Activated gamma-delta T cell (primary cell): ENCODE results near the gene MKX.
A peak's percentile ranks its signal among the peaks of the same experiment; 100 is the strongest.

Source experiments
- DNase-seq: peaks from one replicate; lab custom pipeline; 2025; lab: John Stamatoyannopoulos, UW
- total RNA-seq, 2 donors: gene quantifications; one replicate each; lab custom pipeline; 2026; lab: John Stamatoyannopoulos, UW

The MKX gene, protein sequence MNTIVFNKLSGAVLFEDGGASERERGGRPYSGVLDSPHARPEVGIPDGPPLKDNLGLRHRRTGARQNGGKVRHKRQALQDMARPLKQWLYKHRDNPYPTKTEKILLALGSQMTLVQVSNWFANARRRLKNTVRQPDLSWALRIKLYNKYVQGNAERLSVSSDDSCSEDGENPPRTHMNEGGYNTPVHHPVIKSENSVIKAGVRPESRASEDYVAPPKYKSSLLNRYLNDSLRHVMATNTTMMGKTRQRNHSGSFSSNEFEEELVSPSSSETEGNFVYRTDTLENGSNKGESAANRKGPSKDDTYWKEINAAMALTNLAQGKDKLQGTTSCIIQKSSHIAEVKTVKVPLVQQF
- total RNA-seq: 0 to 0.13 reads per million in 2 donors

DNA sequence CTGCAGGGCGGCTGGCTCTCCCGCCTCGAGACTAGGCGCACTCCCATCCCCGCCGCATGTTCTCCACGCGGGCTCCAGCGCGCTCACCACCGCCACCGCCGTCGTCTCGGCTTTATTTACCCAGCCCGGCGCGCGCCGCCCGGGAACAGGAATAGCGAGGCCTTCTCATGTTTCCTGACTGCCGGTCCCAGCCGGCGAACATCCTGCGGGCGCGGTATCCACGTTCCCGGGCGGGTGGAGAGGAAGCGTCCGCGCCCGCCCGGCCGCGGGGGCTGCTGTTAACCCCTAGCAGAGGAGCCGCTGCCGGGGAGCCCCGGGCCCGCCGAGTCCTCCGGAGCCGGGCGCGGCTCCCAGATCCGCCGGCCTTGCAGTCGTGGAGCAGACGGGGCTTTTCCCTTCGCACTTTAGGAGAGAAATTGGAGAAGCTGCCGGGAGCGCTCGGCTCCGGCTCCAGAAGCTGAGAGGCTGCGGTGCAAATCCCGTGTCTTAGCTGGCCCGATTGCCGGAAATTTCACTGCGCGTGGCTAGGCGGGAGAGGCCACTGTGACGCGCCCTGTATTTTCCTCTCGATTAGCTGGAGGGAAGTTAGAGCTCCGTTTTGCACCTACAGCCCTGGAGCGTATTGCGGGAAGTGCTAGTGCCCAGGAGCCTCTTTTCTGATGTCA lies at the start of gene MKX:
Gene MKX (minus strand): TSS at position 88 of the 665 bp plus-strand sequence. CDS start 2,404 bp downstream, outside the sequence.
- peak; percentile 19 for DNase-seq

GRCh38 chr10:27794157-27794556 lies 48.5 kb upstream of the MKX start:
- DNase-seq: no peak

DNA sequence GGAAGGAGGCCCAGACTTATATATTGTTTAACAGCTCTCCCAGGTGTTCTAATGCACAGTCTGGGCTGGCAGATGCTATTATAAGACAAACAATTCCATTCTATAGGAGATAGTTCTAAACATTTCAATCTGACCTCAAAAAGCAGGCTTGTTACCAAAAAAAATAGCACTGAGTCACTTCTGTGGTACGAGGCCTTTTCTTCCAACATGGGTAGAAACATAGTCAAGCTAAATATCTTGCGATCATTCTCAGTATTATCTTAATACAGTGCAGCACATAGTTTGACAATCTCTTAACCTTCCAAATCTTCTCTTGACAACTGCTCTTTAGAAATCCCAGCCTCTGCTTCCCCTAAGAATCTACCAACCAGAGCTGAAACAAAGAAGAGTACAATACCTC lies 46.6 kb upstream of the MKX start:
- no peak for DNase-seq

- no peak for DNase-seq
Measured at GRCh38 chr10:27784272-27784671, 38.7 kb upstream of the MKX start.

GRCh38 chr10:27783660-27784059 lies 38.0 kb upstream of the MKX start:
- no peak for DNase-seq

- DNase-seq: no peak
Measured at GRCh38 chr10:27779462-27780015, 33.9 kb upstream of the MKX start.

DNA sequence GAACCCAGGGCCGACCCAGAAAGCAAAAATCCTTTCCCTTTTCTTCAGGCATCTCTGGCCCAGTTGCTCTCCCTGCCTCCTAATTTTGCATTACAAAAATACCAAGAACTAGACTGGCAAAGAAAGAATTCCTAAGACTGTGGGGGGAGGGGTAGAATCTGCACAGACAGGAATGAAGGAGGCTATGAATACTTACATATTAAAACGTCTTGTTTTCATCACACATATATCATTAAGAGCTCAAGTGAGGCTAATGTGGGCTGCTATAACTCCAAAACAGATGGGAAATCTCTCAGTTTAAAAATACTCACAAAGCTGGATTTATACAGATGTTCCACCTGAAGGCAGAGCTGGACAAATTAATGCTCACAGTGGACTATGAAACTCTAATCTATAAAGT lies 29.2 kb upstream of the MKX start:
- DNase-seq: no peak

GRCh38 chr10:27771231-27771630 lies 25.6 kb upstream of the MKX start:
- DNase-seq: no peak

DNA sequence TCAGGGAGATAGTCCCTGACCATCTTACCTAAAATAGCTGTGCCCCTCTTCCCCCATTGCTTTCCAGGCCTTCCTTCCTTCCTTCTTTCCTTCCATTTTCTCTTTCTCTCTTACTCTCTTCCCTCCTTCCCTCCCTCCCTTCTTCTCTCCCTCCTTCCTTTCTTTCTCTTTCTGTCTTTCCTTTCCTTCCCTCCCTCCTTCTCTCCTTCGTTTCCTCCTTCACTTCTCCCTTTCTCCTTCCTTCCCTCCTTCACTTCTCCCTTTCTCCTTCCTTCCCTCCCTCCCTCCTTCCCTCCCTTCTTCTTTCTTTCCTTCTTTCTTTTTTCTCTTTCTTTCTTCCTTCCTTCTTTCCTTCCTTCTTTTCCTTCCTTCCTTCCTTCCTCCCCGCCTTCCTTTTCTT lies 24.6 kb upstream of the MKX start:
- DNase-seq: no peak

GRCh38 chr10:27760867-27761266 lies 15.2 kb upstream of the MKX start:
- no peak for DNase-seq

DNA sequence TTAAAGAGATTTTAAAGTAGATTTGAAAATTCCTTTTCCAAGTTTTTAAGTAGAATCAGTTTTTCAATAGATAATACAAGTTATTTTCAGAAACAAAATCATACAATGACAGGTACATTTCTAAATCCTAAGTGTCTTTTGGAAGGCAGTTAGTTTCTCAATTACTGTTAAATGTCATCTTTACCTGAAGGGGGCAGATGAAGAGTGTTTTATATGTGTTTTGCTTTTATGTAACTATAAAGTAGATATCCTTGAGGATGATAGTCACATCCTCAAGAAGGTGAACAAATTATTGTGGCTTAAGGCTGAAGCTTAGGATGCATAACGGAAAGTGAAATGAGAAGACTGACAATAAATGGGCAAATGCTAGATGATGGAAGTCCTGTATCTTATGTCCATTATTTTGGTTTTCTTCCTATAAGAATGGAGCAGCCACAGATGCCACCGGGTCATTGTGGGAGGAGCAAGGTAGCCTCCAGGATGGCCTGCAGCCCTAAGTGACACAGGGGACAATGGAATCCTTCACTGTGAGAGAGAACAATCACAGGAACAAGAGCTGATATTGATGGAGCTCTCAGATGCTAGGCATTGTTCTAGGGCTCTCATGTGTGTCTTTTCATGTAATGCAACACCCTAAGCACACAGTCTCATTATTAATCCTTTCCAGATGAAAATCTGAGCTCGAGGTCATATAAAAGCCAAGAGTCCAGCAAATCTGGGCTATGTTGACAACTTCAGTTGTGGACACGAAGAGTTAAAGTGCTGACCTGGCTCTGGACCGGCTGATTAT lies 14.1 kb upstream of the MKX start:
- no peak for DNase-seq

DNA sequence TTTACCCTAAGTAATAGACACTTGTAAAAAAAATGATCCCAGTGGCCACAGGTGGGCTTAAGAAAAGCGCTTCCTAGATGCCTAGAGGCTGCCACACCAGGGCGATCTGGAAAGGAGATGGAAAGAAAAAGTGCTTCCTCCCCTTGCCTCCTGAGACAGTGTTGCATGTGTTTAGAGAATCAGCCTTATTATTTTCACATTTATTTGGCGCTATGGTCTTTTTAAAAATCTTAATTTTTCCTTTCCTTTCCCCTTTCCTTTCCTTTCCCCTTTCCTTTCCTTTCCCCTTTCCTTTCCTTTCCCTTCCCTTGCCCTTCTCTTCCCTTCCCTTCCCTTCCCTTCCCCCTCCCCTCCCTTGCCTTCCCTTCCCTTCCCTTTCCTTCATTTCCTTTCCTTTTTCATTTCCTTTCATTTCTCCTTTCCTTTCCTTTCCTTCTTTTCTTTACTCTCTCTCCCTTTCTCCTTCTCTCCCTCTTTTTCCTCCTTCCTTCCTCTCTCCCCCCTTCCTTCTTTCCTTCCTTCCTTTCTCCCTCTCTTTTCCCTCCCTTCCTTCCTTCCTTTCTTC lies 7.1 kb upstream of the MKX start:
- DNase-seq: no peak

- DNase-seq: no peak
Measured at GRCh38 chr10:27748601-27749000, 3.0 kb upstream of the MKX start.

GRCh38 chr10:27747096-27747451 lies 1.5 kb upstream of the MKX start:
- no peak for DNase-seq

GRCh38 chr10:27746397-27747095 lies 927 bp upstream of the MKX start:
- no peak for DNase-seq

- no peak for DNase-seq
Measured at GRCh38 chr10:27744802-27745731, 552 bp downstream of the MKX start.

- DNase-seq: no peak
Measured at GRCh38 chr10:27743877-27744801, 1.5 kb downstream of the MKX start.

- no peak for DNase-seq
Measured at GRCh38 chr10:27743012-27743876, 2.4 kb downstream of the MKX start.
